Prostate gland (tissue), 2 donors: ENCODE results near the gene TAT.

ENCODE experiments used
- POLR2AphosphoS5 ChIP-seq: sonication (generic); formaldehyde crosslinking; IDR thresholded peaks from one replicate; pipeline ENCODE4 v1.6.1; 2017; ENCODE audit warnings: antibody characterized with exemption
- TF ChIP-seq, protein P1 (sequence below), 4 experiments: fragments of 200-600 bp in 2 of 4; fragments of 450-650 bp in 2 of 4; sonication (generic) in 2 of 4; IDR thresholded peaks; 1 replicate in 3 of 4; 2 replicates in 1 of 4; pipeline ENCODE4 v1.5.1; 2016 to 2019; ENCODE audit warnings: antibody characterized with exemption in 4 of 4, mild to moderate bottlenecking in 2 of 4, moderate library complexity in 2 of 4

DNA sequence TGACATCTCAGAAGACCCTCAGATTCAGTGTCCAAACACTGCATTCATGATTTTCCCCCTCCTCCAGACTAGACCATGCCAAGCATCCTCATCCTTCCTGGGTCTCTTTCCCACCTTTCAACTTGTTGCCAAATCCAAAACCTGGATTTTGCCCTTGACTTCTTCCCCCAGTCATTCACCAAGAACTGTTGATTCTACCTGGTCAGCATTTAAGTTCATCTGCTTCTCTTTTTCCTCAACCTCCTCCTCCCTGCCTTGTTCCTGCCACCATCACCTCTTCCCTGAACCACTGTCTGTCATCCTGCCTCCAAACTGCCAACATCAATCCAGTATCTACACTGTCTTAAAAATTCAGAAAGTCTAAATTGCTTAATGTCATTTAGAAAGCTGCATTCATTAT, 29.7 kb downstream of the TAT start:
- TF ChIP-seq, protein P1, sequence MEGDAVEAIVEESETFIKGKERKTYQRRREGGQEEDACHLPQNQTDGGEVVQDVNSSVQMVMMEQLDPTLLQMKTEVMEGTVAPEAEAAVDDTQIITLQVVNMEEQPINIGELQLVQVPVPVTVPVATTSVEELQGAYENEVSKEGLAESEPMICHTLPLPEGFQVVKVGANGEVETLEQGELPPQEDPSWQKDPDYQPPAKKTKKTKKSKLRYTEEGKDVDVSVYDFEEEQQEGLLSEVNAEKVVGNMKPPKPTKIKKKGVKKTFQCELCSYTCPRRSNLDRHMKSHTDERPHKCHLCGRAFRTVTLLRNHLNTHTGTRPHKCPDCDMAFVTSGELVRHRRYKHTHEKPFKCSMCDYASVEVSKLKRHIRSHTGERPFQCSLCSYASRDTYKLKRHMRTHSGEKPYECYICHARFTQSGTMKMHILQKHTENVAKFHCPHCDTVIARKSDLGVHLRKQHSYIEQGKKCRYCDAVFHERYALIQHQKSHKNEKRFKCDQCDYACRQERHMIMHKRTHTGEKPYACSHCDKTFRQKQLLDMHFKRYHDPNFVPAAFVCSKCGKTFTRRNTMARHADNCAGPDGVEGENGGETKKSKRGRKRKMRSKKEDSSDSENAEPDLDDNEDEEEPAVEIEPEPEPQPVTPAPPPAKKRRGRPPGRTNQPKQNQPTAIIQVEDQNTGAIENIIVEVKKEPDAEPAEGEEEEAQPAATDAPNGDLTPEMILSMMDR (IDR thresholded peaks at IDR 0.05) = no peak
- no peak for TF ChIP-seq POLR2AphosphoS5
